Measurements from ENCODE around the gene MOV10. TPM values are rescaled to one million over a fixed set of nuclear protein-coding genes. Genes with fewer than 3 reads are reported as not detected.

Gene MOV10
- total and polyA plus RNA-seq, 2 of the 13 experiments (the other 11 are each of a cell fraction or from before 2014, with no cell fraction given), result 56.4 to 58.2 TPM

DNA sequence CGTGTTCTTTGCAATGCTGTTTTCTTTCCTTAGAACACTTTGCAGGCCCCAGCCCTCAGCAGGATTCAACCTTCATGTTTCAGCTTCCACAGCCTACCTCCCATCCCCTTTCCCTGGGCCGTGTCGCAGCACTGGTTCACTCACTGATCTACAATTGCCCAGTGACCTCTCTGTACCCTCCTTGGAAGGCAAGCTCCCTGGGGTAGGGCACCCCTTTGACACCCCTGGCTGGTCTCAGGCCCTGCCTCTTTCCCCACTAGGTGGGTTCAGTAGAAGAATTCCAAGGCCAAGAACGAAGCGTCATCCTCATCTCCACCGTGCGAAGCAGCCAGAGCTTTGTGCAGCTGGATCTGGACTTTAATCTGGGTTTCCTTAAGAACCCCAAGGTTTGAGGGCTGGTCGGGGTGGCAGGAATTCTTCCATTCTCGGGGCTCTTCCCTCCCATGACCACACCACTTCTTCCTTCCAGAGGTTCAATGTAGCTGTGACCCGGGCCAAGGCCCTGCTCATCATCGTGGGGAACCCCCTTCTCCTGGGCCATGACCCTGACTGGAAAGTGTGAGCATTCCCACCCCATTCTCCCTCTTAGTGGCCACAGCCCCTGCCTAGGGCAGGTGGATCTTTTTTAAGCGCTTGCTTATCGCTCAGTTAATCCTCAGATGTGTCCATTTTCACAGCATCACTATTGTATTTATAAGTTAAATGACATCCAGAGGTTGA, 25.1 kb downstream of the MOV10 start (continued):
- TF ChIP-seq NONO (IDR thresholded peaks at IDR 0.05), result no peak
- 0 out of 2 replicates have a peak, but pooled peaks have one; percentile 37 for TF ChIP-seq NONO (CRISPR knock-in tag; conservative IDR thresholded peaks at IDR 0.05)
- TF ChIP-seq RNF2 (conservative IDR thresholded peaks at IDR 0.05; ENCODE audit: low read depth), result no peak
- TF ChIP-seq, protein P1, sequence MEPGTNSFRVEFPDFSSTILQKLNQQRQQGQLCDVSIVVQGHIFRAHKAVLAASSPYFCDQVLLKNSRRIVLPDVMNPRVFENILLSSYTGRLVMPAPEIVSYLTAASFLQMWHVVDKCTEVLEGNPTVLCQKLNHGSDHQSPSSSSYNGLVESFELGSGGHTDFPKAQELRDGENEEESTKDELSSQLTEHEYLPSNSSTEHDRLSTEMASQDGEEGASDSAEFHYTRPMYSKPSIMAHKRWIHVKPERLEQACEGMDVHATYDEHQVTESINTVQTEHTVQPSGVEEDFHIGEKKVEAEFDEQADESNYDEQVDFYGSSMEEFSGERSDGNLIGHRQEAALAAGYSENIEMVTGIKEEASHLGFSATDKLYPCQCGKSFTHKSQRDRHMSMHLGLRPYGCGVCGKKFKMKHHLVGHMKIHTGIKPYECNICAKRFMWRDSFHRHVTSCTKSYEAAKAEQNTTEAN (CRISPR knock-in tag; conservative IDR thresholded peaks at IDR 0.05), result no peak
- TF ChIP-seq HDAC6 (IDR thresholded peaks at IDR 0.05; ENCODE audit: low read depth, low read length), result no peak
- no peak for TF ChIP-seq ISX (CRISPR knock-in tag; conservative IDR thresholded peaks at IDR 0.05)
- TF ChIP-seq ZNF670 (CRISPR knock-in tag; IDR thresholded peaks at IDR 0.05; ENCODE audit: borderline replicate concordance), result no peak
- no peak for TF ChIP-seq TFDP1 (CRISPR knock-in tag; IDR thresholded peaks at IDR 0.05; ENCODE audit: borderline replicate concordance)
- TF ChIP-seq, protein P2, sequence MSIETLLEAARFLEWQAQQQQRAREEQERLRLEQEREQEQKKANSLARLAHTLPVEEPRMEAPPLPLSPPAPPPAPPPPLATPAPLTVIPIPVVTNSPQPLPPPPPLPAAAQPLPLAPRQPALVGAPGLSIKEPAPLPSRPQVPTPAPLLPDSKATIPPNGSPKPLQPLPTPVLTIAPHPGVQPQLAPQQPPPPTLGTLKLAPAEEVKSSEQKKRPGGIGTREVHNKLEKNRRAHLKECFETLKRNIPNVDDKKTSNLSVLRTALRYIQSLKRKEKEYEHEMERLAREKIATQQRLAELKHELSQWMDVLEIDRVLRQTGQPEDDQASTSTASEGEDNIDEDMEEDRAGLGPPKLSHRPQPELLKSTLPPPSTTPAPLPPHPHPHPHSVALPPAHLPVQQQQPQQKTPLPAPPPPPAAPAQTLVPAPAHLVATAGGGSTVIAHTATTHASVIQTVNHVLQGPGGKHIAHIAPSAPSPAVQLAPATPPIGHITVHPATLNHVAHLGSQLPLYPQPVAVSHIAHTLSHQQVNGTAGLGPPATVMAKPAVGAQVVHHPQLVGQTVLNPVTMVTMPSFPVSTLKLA (IDR thresholded peaks at IDR 0.05), result no peak
- no peak for TF ChIP-seq JUND (CRISPR knock-in tag; IDR thresholded peaks at IDR 0.05)
- no peak for TF ChIP-seq MIER2 (CRISPR knock-in tag; IDR thresholded peaks at IDR 0.05)
- TF ChIP-seq ZFP41 (CRISPR knock-in tag; IDR thresholded peaks at IDR 0.05; ENCODE audit: borderline replicate concordance), result no peak
- TF ChIP-seq, protein P3, sequence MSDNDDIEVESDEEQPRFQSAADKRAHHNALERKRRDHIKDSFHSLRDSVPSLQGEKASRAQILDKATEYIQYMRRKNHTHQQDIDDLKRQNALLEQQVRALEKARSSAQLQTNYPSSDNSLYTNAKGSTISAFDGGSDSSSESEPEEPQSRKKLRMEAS (IDR thresholded peaks at IDR 0.05), result no peak
- TF ChIP-seq ZNF235 (CRISPR knock-in tag; IDR thresholded peaks at IDR 0.05; ENCODE audit: borderline replicate concordance), result no peak
- TF ChIP-seq ZNF619 (CRISPR knock-in tag; IDR thresholded peaks at IDR 0.05), result no peak
- no peak for TF ChIP-seq ZNF512B (CRISPR knock-in tag; IDR thresholded peaks at IDR 0.05; ENCODE audit: borderline replicate concordance)
